HG02973 (cell line): ENCODE measurements around the gene LPP.

Experiments
- ATAC-seq: cut with Tn5 transposase; IDR thresholded peaks from one replicate; pipeline ENCODE4 v1.9.1; 2021; ENCODE audit warnings: moderate library complexity; ENCODE audit not compliant: unreplicated experiment

Gene LPP

DNA sequence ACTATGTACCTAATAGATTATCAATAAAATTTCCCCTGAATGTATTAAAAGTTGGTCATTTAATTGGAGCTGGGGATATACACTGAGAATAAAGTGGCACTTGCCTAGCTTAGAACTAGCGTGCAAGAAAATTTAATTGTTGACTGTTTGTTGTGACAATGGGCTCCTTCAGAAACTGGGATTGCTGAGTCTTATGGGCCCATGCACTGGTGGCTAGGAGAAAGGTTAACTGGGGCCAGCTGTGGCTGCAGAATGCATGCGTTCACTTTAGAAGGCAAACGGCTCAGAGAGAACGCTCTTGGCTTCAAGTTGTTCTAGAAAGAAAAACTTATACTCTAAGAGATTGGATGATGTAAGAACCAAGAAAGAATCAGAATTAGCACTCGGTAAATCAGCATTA lies 18.7 kb upstream of the LPP start:
- ATAC-seq, result no peak

GRCh38 chr3:188137051-188137450 lies 16.9 kb upstream of the LPP start:
- no peak for ATAC-seq

GRCh38 chr3:188139466-188139865 lies 14.5 kb upstream of the LPP start:
- ATAC-seq, result no peak

DNA sequence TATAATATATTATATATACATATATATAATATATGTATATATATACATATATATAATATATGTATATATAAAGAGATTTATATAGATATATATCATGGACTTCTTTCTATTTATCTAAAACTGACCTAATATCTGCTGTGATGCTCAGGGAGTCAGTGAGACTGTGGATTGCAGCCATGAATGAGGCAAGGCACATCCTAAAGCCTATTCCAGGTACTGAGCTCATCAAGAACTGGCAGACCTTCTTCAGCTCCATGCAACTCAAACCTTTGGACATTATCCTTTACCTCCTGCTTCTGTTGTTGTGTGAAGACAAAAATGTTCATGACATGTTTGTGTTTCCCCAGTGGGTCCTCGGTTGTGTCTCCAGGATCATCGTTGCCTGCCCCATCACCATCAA lies 7.7 kb upstream of the LPP start:
- no peak for ATAC-seq

DNA sequence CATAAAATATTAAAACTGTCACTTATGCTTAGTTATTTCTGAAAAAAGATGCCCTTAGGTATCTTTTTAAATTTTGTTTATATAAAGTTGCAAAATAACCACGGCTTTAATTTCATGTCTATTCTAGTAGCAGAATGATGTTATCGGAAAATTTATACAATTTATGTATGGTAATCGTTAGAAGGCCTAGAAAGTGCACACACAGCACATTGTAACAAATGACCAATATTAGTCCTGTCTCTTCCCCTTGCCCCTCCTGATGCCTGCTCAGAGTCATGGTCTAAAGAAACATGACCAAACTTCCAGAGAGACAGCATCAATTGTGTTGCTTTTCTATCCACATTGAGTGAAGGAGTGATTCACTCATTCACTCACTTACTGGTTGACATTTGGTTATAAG lies 6.2 kb upstream of the LPP start:
- no peak for ATAC-seq

DNA sequence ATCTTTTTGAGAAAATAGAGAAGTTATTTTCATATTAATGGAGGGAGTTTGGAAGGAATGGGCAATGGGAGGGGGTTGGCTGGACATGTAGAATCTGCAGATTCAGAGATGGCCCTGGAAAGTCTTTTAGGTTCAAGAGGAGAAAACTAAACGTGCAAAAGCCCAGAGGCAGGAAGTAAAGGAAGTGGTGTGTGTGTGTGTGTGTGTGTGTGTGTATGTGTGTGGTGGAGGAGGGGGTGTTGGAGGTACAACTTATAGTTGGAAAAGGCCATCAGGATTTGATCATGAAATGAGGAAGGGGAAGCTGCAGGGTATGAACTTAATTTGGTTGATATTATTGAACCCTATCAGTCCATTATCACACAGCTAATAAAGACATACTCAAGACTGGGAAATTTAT lies 5.6 kb upstream of the LPP start:
- ATAC-seq, result no peak

GRCh38 chr3:188149587-188149986 lies 4.4 kb upstream of the LPP start:
- ATAC-seq, result no peak

DNA sequence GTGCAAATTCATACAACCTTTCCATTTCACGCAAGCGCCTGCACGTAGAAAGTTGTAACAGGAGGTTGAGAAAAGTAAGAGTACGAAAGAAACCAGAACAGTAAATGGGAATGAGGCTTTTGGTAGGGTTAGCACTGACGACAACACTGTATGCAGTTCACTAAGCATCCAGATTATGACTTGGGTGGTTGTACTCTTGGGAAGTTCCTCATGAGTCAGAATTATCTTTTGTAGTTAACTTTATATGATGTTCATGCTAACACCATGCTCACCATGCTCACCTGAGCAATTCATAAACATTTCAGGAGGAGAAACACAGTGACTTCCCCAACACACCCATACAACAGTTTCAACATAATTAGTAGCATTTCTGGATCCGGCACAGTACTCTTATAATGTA lies 3.0 kb upstream of the LPP start:
- ATAC-seq, result no peak

GRCh38 chr3:188151438-188151837 lies 2.5 kb upstream of the LPP start:
- no peak for ATAC-seq

- ATAC-seq, result no peak
Measured at GRCh38 chr3:188152660-188153436, 1.1 kb upstream of the LPP start.

DNA sequence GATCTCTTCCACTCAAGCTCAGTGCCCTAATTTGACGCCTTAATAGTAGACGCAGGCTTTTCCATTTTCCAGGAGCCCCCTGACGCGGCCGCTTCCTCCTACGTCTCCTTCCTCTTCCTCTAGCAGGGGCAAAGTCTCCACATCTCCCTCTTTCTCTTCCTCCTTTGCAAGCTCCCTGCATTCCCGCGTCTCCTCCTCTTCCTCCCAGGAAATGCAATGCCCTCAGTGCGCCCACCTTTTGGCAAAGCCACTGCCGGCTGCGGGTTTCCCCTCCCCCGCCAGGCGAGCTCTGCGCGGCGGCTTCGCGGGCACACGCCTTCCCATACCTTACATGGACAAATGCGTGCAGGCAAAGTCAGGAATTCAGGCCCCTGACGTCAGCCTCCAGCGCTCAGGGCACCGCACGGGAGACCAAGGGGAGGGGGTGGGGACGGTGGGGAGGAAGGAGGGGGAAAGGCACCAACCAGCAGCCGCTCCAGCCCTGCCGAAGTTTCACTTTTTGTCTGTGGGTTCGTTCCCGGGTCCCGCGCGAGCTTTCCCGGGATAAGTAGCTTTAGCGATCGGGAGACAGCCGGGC lies 432 bp upstream of the LPP start:
- no peak for ATAC-seq

- no peak for ATAC-seq
Measured at GRCh38 chr3:188154809-188155574, 1.0 kb downstream of the LPP start.

DNA sequence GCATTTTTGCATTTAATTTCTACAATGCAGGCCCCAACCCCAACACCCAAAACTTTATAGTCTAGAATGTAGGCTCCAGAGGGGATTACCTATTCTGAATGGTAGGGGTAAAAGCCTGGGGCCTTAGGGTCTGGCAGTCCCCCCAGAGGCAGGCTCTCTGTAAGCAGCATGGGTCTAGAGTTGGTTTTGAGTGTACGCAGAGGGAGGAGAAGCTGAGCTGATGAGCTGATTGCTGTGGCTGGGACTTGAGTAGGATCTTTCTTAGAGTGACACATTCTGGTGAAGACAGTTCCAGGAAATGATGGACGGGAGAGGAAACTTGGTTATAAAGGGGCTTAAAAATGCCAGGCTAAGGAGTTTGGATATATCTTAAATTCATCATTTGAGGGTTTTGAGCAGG lies 2.1 kb downstream of the LPP start:
- no peak for ATAC-seq

GRCh38 chr3:188157407-188157806 lies 3.5 kb downstream of the LPP start:
- ATAC-seq, result no peak

DNA sequence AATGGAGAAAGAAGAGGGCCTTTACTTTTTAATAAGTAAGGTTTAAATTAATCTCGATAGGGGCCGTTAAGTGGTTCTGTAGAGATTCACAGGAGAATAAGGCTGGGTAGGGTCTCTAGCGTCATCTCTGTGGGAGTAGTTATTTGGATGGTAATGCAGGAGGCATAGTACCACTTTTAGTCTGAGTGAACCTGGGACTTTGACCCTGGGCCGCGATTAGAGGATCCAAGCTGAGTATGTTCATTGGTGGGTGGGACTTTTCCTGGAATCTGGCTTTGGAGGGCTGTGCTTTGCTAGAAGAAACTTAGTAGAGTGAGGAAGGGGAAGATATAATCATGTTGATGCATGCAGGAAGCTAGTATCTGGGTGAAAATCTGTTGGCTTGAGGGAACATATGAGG lies 4.0 kb downstream of the LPP start:
- no peak for ATAC-seq

DNA sequence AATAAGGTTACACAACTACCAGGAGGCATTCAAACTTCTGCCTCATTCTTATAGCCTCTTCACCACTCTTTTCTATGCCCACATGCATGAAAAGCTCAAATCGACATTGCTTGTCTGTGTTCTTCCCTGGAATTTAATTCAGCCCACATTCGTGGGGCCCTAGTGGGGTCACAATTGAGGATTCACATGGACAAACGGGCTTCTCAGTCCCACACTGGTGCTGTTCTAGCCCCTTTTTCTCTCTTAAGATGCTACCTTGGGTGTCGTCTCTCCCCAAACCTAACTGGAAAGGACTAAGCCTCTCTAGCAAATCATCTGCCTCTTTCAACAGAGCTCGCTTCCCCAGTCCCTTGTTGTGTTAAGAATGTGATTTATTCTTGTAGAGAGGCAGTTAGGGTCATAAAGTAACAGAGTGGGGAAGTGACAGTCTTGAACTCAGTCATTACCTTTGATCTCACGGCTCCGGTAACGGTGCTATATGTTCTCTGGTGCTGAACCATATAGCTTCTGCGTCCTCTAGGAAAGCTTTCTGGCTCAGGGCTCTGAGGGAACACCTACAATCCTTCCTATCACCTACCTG lies 4.9 kb downstream of the LPP start:
- ATAC-seq, result no peak

GRCh38 chr3:188160751-188161150 lies 6.8 kb downstream of the LPP start:
- no peak for ATAC-seq

GRCh38 chr3:188164248-188164687 lies 10.3 kb downstream of the LPP start:
- no peak for ATAC-seq

DNA sequence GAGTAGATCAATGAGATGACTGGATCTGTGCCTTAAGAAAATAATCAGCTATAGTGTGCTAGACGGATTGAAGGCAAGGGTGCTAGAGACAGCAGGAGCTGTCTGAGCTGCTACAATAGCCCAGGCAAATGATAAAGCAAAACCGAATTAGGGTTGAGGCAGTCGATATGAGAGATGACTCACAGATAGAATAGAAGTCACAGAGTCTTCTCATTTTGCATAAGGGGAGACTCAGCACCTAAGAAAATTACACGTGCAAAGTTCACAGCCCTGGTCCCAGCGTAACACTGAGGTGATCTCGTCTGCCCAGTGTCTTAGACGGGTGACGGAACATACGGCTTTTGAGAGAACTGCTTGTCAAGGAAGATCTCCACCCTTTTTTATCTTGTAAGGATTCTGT lies 11.6 kb downstream of the LPP start:
- ATAC-seq, result no peak

GRCh38 chr3:188166441-188166840 lies 12.5 kb downstream of the LPP start:
- no peak for ATAC-seq

- ATAC-seq, result no peak
Measured at GRCh38 chr3:188168186-188168585, 14.2 kb downstream of the LPP start.

DNA sequence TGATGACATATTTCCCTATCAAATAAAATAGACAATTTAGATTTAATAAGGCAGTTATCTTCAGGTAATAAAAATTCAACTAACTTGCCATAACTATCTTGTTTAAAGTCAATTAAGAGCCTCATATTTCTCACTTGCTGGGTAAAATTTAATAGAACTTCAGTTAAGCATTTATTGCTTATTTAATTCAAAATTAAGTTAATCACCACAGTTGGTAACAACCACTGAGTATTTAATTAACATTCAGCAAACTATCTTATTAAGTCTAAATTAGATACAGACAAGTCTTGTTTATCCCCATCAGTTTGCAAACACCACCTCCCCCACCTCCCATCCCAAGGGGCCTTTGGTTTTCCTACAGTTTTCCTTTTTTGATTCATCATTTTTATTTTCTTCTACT lies 14.7 kb downstream of the LPP start:
- no peak for ATAC-seq
